Stimulated activated CD8-positive, alpha-beta memory T cell treated with anti-CD3 and anti-CD28 coated beads, Interleukin-7, amount 100 ng/mL, for 48 hours (primary cell): ENCODE measurements around the gene ARHGAP15.

Source experiments
- DNase-seq, 2 donors: peaks; one replicate each; pipeline ENCODE4 v3.0.0-alpha.2; 2020; ENCODE audit warnings: low read depth in 1 of 2; ENCODE audit errors: extremely low read depth in 1 of 2

The ARHGAP15 gene

DNA sequence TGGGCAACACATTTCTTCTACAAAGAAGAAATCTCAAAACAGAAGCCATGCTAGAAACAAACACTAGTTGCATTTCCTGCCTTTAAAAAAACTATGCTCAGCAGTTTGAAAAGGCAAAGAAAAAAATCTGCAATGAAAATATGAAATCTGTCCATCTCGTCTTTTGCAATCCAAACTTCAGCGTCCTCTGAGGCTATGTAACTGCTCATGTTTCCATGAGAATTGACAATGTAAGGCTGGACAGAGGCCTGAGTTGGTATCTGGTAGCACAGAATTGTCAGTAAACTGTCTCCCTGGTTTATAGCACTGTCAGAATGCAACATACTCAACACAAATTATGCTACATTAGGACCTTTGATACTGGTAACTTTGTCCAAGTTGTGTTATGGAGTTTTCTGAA lies 429.9 kb downstream of the ARHGAP15 start:
- no peak for DNase-seq

DNA sequence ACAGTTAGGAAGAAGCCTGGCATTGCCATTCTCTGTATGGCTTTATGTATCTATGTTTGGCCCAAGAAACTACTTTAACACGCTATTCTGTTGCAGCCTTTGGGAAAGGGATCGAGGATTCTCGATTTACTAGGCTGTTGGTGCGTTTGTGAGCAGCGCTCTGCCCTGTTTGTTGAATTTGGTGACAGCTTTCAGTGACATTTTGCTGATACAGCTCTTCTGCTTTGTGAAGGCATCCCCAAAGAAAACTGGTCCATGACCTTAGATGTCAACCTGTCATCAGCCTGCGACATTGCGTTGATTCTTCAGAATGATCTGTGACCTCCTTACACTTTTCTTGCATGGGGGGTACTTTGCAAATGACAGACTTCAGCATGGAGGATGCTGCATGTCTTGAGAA lies 431.5 kb downstream of the ARHGAP15 start:
- no peak for DNase-seq

DNA sequence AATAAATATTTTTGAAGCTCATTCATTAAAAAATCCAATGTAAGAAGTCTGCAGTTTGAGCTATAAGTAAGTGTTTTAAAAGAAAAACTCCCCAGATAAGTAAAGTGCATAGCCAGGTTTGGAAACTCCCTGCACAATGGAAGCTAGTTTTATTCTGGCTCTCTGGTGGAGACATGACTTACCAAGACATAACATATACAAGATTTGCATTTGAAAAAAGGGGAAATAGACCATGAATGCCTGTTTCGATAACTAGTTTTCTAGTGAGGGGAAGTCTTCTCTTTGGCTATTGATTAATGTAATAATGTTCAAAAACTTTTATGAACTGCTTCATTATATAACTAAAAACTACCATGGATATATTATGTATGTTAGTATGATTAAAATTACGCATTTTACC lies 435.2 kb downstream of the ARHGAP15 start:
- DNase-seq, result no peak

DNA sequence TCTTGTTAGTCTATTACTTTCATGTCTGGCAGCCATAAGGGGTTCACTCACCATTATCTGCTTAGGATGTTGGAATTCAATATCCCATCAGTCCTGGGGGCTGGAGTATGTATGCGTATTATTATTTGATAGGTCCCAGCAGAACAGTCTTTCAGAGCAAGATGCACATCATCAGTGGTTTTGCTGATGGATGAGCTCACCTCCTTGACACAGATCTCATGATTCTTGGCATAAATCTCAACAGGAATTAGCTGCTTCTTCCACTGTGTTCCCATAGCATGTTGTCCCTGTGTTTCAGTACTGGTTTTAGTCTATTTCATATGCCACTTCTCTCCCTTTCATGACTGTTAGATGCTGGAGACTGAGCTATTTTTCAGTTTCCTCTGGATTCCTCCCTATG lies 442.5 kb downstream of the ARHGAP15 start:
- no peak for DNase-seq

DNA sequence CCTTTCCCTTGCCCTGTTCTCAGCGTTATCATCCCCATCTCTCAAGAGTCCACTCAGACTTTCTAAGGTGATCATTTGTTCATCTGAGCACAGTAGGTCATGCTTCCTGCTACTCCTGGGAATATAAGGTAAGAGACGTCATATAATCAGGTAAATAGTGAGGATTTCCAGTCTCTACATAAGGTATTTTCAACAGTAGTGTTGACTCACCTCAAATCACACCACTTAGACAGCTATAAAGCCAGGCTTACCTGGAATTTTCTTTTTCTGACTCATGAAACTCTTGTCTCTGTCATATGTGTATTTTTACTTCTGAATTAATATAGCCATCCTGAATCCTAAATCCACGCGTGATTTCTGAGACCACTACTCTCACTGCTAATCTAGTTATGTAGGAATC lies 443.2 kb downstream of the ARHGAP15 start:
- DNase-seq, result no peak

DNA sequence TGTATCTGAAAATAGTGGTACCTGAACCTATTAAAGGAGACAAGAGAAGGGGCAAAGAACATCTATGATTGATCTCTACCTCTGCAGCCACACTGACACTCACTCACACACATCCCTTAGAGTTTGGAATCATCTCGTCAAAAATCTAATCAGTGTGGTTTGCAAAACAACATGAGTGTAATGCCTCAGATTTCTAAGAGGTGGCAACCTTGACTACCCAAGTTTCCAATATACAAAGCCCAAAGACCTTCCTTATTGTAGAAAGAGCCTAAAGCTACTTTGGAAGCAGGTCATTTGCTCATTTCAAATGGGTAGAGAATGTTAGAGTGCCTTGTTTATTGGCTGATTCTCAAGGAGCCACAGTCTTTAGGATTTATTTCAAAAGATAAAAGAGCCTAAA lies 444.9 kb downstream of the ARHGAP15 start:
- DNase-seq, result no peak

DNA sequence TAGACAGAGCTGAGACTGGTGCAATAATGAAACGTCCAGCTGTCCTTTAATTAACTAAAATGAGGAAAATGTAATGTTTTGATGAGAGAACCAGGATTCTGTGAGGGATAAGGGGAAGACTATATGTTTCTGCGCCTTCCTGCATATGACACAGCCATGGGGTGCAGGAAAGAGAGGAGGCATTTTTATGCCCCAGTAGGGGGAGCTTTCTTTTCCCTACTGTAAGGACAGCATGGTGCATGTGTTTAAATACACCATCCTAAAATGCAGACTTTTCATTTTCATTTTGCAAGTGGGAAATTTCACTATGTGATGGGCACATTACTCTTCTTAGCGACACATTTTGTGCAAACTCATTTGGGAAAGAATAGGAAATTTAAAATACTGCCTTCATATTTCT lies 446.1 kb downstream of the ARHGAP15 start:
- no peak for DNase-seq

DNA sequence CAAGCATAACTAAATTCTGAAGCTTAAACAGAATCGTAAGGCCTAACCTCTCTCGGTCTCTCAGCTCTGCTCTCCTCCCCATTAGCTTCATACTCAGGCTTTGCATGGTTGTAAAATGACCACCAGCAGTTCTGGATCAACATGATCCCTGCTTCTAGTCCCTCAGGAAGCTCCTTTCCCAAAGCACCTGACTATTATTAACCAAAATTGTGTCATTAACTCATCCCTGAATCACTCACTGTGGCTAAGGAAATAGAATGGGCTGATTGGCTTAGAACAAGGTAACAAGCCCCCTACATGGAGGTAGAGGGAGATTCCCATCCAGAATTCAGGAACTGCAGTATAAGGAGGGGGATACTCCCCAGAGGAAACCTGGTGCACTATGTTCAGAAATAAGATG lies 448.3 kb downstream of the ARHGAP15 start:
- no peak for DNase-seq

DNA sequence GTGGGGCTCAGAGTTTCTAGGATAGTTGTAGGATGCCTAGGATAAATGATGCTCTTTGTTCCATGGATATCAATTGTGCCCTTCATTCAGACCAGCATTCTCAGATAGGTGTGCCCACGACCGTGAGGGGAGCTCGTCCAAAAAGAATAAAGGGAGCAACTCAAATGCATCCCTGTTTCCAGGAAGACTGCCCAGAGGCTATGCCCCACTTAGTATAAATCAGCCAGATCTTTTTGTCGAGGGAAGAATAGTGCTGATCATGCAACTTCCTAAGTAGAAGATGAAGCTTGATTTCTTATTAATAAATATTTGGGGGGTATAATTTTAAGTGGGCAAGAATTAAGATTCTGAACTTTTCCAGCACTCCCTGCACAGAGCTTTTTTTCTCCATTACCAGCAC lies 450.2 kb downstream of the ARHGAP15 start:
- DNase-seq, result no peak

DNA sequence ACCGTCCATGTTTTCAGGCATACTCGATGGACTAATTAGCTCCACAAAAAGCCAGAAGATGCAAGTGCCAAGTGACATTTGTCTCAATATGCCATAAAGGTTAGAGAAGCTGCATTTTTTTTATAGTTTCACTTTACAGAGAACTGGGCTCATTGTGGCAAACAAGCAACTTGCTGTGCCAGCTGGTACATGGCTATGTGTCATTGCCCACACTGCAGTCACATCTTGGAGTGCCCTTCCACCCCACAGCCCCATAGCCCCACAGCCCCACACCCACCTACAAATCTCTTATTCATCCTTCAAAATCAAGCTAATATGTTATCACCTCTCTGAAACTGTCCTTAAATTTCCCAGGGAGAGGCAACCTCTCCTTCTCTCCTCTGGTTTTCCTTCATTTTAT lies 451.9 kb downstream of the ARHGAP15 start:
- no peak for DNase-seq

DNA sequence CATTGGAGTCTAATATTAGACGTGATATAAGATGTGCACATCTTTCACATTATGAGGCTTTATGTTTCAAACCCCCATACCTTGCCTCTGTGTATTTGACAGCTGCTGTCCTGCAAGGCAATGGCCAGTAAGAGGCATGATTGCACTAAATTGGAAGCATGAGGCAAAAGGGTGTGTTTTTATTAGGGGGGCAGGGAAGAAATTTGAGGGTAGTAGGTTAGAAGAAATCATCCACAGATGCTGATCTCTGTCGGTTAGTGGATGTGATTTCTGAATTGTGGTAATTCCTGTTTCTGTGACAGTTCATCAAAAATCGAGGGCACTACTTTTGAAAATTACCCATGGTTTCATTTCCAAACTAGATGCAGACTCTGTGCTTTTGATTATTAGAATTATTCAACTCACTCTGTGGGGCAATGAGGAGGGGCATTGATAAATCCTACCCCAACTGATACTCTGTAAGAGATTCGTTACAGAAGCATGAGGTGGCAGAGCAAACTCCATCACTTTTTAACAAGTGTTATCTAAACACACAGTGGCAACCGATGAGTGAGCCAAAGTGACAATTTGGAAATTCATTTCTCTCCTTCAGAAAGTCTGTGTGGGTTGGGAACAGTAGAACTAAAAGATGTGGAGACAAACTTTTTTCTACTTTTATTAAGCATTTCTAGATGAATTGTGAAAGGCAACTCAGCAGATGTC lies 453.0 kb downstream of the ARHGAP15 start:
- no peak for DNase-seq

DNA sequence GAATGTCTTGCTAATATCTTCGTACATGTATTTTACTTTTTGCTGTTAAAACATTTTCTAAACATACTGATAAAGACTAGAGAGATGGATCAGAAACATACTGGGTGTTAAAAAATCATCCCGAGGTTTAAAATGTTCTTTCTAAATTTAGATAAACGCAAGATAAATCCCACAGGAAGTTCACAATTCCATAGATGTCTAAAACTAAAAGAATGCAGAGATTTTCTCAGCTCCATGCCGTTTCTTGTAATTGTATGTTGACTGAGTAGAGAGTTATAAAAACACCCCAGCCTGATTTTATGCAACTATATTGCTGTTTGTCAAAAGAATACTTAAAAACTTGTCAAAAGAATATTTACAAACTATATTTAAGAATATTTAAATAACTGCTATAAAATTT lies 455.7 kb downstream of the ARHGAP15 start:
- no peak for DNase-seq

DNA sequence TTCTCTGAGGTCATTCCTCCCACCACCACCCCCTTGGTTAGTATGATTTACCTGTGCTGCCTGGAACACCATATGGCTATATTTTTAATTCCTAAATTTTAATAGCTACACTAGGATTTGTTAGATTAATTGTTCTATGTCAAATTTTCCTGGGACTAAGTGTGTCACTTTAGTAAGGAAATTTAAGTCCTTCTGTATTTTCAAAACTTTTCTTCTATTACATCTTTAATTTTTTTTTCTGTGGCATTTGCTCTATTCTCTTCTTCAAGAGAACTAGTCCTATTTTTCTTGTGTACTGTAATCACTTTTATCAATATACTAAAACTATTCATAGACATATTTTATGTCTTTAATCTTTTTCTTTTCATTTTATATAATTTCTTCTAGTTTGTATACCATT lies 456.9 kb downstream of the ARHGAP15 start:
- DNase-seq, result no peak

DNA sequence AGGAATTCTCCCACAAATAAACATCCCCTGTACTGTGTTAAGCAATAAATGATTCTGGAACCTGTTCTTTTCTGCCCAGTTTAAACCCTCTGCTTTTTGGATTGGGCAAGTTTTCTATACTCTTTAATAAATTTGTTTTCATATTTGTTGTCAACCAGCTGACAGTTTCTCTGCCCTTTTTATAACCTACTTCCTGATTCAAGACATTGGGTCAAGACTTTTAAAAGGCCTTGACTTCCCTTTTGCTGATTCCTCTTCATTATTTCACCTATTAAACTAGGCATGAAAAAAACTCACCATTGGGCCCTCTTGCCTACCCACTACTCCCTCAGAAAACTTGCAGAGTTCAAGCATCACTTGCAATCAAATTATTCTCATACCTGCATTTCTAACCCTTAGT lies 459.5 kb downstream of the ARHGAP15 start:
- DNase-seq, result no peak

DNA sequence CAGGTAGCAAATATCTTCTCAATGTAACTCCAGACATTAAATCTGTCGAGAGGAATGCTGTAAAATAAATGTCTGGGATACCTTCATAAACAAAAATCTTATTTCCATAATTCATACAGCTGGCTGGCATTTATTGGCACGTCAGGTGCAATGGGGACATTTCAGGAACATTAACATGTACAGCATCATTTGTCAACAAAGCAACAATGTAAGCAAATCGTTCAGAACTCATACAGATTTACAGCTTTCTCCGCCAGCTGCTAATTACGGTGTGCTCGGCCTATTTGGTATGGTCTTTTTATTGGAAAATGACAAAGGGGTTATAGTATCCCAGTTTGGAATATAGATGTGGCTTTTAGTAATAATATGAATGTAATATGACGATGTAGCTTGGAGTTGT lies 464.9 kb downstream of the ARHGAP15 start:
- DNase-seq, result no peak

DNA sequence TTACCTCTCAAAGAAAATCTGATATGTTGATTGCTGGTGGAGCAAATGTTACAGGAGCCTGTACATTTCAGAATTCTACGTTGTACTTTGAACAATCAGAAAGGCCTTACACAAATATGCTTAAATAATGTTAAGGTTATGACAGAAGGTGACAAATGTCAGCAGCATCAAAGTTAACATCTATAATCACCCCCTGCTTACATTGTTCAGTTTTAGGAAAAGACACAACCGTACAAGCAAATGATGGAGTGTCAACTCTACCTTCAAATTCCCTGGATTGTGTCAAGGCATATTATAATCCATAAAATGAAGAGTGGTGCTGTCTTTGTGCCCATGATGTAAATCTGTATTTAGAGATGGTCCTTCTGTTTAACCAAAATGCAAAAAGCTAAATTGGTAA lies 465.5 kb downstream of the ARHGAP15 start:
- no peak for DNase-seq

DNA sequence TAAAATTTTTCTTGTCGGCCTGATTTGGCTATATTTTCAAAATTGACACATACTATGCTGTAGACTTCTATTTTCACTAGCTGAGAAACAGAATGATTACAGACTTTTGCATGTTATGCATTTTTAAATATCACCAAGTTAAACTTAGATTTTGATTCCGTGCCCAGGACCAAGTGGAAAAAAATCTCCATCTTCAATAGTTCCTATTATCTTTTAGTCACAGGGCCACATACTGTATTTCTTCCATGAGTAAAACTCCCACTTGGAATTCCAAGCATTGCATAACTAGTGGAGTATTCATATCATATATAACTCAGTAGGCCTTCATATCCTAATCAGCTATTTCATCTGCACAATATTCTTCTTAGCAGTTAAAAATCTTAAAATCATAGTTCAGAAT lies 470.9 kb downstream of the ARHGAP15 start:
- no peak for DNase-seq

DNA sequence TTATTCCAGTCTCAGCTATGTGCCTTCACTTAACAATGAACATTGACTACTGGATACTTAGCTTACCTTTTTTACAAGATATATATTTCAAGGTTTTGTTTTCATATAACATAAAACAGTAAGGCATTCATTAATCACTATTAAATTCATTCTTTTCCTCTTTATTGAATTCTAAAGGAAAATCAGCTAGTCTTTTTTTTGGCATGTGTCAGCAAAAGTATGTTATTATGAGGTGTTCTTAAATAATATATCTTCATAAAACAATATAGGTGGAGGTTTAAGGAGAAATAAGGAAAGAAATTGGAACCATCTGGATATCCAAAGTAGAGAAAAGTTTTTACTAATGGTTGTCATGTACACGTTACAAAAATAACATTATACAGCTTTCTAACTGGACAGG lies 472.6 kb downstream of the ARHGAP15 start:
- DNase-seq, result no peak

DNA sequence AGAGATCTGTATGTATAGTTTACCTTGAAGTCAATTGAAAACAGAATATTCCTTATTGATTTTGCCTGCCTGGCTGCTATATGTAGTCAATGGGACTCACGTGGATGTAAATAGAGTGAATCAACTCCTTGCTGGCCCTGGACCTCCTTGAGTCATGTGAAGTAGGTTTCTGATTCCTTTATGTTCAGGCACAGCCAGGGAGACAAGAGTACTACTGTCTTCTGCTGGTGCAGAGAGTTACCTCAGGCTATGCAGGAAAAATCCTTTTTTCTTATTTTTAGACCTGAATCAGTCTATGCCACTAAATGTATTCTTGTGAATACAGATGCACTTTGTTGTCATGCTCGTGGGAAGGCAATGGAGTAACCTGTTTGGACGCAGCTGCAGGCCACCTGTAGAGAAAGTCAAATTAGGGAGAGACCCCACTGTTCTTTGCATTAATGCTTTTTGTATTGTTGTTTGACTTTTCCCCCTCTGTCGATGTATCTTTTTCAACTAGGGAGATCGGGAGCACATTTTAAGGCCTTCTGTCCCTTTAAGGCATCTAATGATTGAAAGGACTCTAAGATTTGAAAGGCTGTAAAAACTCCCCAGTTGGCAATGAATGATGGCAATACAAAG lies 473.9 kb downstream of the ARHGAP15 start:
- DNase-seq, result no peak

DNA sequence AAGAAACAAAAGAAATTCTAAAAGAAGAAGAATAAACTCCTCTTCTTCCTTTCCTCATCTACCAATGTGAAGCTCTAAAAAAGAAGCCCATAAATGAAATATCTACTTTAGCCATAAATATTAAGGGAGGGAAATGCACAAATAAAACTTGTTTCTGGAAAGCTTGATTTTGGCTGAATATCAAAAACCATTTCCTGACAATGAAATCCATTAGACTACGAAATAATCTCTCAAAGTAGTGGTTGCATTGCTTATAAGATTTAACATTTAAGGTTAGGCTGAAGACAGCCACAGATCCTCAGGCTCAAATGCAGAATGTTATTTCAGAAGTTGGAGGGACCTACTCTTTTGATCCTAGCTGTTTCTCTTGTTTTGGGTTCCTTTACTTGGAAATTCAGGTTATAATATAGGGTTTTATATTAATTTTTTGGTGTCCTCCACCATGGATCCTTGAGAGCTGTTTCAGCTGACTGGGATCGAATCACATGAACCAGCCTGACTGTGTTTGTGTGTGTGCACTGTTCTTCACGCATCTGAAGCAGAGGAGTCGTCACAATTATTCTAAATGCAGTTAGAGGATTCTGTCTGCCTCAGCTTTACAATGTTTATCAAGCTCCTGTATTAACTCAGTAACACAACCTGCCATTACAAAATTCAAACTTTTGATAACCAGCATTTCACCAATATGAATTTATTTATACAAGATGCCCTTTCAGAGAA lies 474.8 kb downstream of the ARHGAP15 start:
- DNase-seq, result no peak

DNA sequence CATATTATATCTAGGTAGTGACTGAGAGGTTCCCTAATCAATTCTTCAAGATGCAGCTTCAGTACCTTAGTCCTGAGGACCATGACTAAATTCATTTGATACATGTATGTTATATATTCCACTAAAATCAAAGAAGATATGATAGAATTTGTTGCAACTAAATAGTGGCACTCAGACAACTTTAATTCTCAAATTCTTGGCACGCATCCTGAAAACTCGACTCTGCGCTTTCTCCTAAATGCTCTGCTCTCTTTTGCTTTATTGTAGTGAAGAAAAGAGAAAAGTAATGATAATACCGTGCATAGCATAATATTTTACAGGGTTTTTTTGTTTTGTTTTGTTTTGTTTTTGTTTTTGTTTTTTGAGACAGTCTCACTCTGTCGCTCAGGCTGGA lies 475.3 kb downstream of the ARHGAP15 start:
- DNase-seq, result no peak
